ENCODE results near the gene HOXA4. TPM values are rescaled to one million over a fixed set of nuclear protein-coding genes. Genes with fewer than 3 reads are reported as not detected.

The HOXA4 gene
- total RNA-seq, 1 donor from 2014 or later, result not detected

- Histone ChIP-seq H4K20me1 (ENCODE audit: low read depth) (peaks cover 92% of the 10 kb centered on the region), H3K27ac (no peak overlapping the region), H3K9ac (no peak overlapping the region), H3K4me2 (no peak overlapping the region), H3K36me3 (no peaks in the 10 kb centered on the region), H3F3A (ENCODE audit: low read depth) (no peaks in the 10 kb centered on the region), H2AFZ (replicated peaks) (no peak overlapping the region), H3K9me3 (ENCODE audit: low read depth) (no peaks in the 10 kb centered on the region), H3K4me1 (no peaks in the 10 kb centered on the region), H3K27me3 (peaks cover 100% of the 10 kb centered on the region), H3K4me3 (no peak overlapping the region), H3K79me2 (ENCODE audit: low read depth) (no peaks in the 10 kb centered on the region)
- Mint-ChIP-seq H3K36me3 (no peaks in the 10 kb centered on the region), H3K4me3 (no peak overlapping the region), H3K27me3 (ENCODE audit: insufficient read depth, low read depth) (peaks cover 98% of the 10 kb centered on the region), H3K4me1 (no peaks in the 10 kb centered on the region), H3K9me3 (peaks cover 10% of the 10 kb centered on the region), H3K27ac (no peak overlapping the region)
- no peak for TF ChIP-seq EZH2phosphoT487 (IDR thresholded peaks at IDR 0.05)
- no peak for TF ChIP-seq EZH2 (IDR thresholded peaks at IDR 0.05)
- no peak for TF ChIP-seq CTCF (IDR thresholded peaks at IDR 0.05)
- no peak for DNase-seq (ENCODE audit: low spot score)
Measured at GRCh38 chr7:27123477-27124053, 7.0 kb downstream of the HOXA4 start.

GRCh38 chr7:27123007-27123476 lies 7.5 kb downstream of the HOXA4 start:
- H3F3A ChIP-seq (ENCODE audit: low read depth), result no peaks in the 10 kb centered on the region
- peaks cover 94% of the 10 kb centered on the region for H4K20me1 ChIP-seq (ENCODE audit: low read depth)
- no peak overlapping the region for H2AFZ ChIP-seq (replicated peaks)
- no peak overlapping the region for H3K4me3 ChIP-seq
- DNase-seq (ENCODE audit: low spot score), result no peak
- H3K27me3 Mint-ChIP-seq (ENCODE audit: insufficient read depth, low read depth), result peaks cover 98% of the 10 kb centered on the region
- H3K9me3 Mint-ChIP-seq, result peaks cover 10% of the 10 kb centered on the region
- no peaks in the 10 kb centered on the region for H3K79me2 ChIP-seq (ENCODE audit: low read depth)
- no peaks in the 10 kb centered on the region for H3K36me3 Mint-ChIP-seq
- no peaks in the 10 kb centered on the region for H3K9me3 ChIP-seq (ENCODE audit: low read depth)
- TF ChIP-seq EZH2phosphoT487 (IDR thresholded peaks at IDR 0.05) (no peak), EZH2 (IDR thresholded peaks at IDR 0.05) (no peak), CTCF (IDR thresholded peaks at IDR 0.05) (no peak)
- H3K4me1 Mint-ChIP-seq, result no peaks in the 10 kb centered on the region
- H3K36me3 ChIP-seq, result no peaks in the 10 kb centered on the region
- H3K4me1 ChIP-seq, result no peaks in the 10 kb centered on the region
- H3K4me2 ChIP-seq, result no peak overlapping the region
- no peak overlapping the region for H3K4me3 Mint-ChIP-seq
- H3K27me3 ChIP-seq, result peaks cover 100% of the 10 kb centered on the region
- H3K9ac ChIP-seq, result no peak overlapping the region
- no peak overlapping the region for H3K27ac Mint-ChIP-seq
- H3K27ac ChIP-seq, result no peak overlapping the region

- no peaks in the 10 kb centered on the region for H3F3A ChIP-seq (ENCODE audit: low read depth)
- H3K9me3 ChIP-seq (ENCODE audit: low read depth), result no peaks in the 10 kb centered on the region
- no peak overlapping the region for H3K4me3 ChIP-seq
- no peak overlapping the region for H3K4me2 ChIP-seq
- peaks cover 100% of the 10 kb centered on the region for H3K27me3 ChIP-seq
- no peaks in the 10 kb centered on the region for H3K36me3 Mint-ChIP-seq
- no peak overlapping the region for H3K4me3 Mint-ChIP-seq
- H3K4me1 ChIP-seq, result no peaks in the 10 kb centered on the region
- no peaks in the 10 kb centered on the region for H3K79me2 ChIP-seq (ENCODE audit: low read depth)
- H4K20me1 ChIP-seq (ENCODE audit: low read depth), result peaks cover 94% of the 10 kb centered on the region
- H3K9me3 Mint-ChIP-seq, result peaks cover 7% of the 10 kb centered on the region
- H3K9ac ChIP-seq, result no peak overlapping the region
- H3K4me1 Mint-ChIP-seq, result no peaks in the 10 kb centered on the region
- H3K27me3 Mint-ChIP-seq (ENCODE audit: insufficient read depth, low read depth), result peaks cover 98% of the 10 kb centered on the region
- TF ChIP-seq EZH2phosphoT487 (IDR thresholded peaks at IDR 0.05) (peak; percentile 97), CTCF (IDR thresholded peaks at IDR 0.05) (no peak), EZH2 (IDR thresholded peaks at IDR 0.05) (peak; percentile 87)
- DNase-seq (ENCODE audit: low spot score), result no peak
- H2AFZ ChIP-seq (replicated peaks), result no peak overlapping the region
- no peaks in the 10 kb centered on the region for H3K36me3 ChIP-seq
- no peak overlapping the region for H3K27ac Mint-ChIP-seq
- no peak overlapping the region for H3K27ac ChIP-seq
Measured at GRCh38 chr7:27122077-27122910, 8.3 kb downstream of the HOXA4 start.

Data from neural progenitor cell (in vitro differentiated cells).